Transverse colon (tissue), 4 donors: ENCODE results near the gene TPO. TPM values are rescaled to one million over a fixed set of nuclear protein-coding genes. Genes with fewer than 3 reads are reported as not detected.
"Not testable (repeated sequence)": the region's sequence is repeated elsewhere in the genome, so short reads cannot be mapped to it uniquely, and the experiment has no call there.

ENCODE experiments used
- DNase-seq: peaks from one replicate; pipeline ENCODE4 v3.0.0-alpha.2; 2019
- H3K27ac ChIP-seq, 4 donors: fragments of 200-600 bp; sonication (generic); 2 replicates each; pipeline ENCODE4 v1.5.1; 2016 to 2018; ENCODE audit warnings: inconsistent platforms in 4 of 4
- H3K27me3 ChIP-seq: fragments of 200-600 bp; sonication (generic); 2 replicates; pipeline ENCODE4 v1.5.1; 2017; ENCODE audit warnings: inconsistent platforms
- H3K36me3 ChIP-seq, 4 donors: fragments of 200-600 bp; sonication (generic); 2 replicates each; pipeline ENCODE4 v1.5.1; 2017 to 2019; ENCODE audit warnings: inconsistent platforms in 4 of 4
- H3K4me1 ChIP-seq, 4 donors: fragments of 200-600 bp; sonication (generic); 2 replicates each; pipeline ENCODE4 v1.5.1; 2017 to 2020; ENCODE audit warnings: inconsistent platforms in 4 of 4
- H3K4me3 ChIP-seq, 4 donors: fragments of 200-600 bp; sonication (generic); 1 replicate in 1 of 4; 2 replicates in 3 of 4; pipeline versions ENCODE4 v1.5.1 to v1.6.1; 2017 to 2019; ENCODE audit warnings: inconsistent platforms in 4 of 4
- H3K9me3 ChIP-seq, 2 donors: fragments of 200-600 bp; sonication (generic); 2 replicates each; pipeline ENCODE4 v1.5.1; 2017 to 2019; ENCODE audit warnings: inconsistent platforms in 2 of 2
- CTCF ChIP-seq, 5 experiments: fragments of 200-600 bp in 3 of 5; fragments of 450-650 bp in 2 of 5; sonication (generic) in 3 of 5; IDR thresholded peaks; 1 replicate in 2 of 5; 2 replicates in 3 of 5; pipeline ENCODE4 v1.5.1; 2016 to 2017; ENCODE audit warnings: antibody characterized with exemption in 5 of 5, inconsistent platforms in 3 of 5, mild to moderate bottlenecking in 2 of 5, moderate library complexity in 1 of 5
- EP300 ChIP-seq: sonication (generic); formaldehyde crosslinking; IDR thresholded peaks from one replicate; pipeline ENCODE4 v1.6.1; 2017; ENCODE audit warnings: antibody characterized with exemption, low read depth
- POLR2A ChIP-seq: fragments of 450-650 bp; IDR thresholded peaks from one replicate; pipeline ENCODE4 v1.6.1; 2016; ENCODE audit warnings: antibody characterized with exemption, mild to moderate bottlenecking, moderate library complexity
- POLR2AphosphoS5 ChIP-seq, 3 donors: sonication (generic); formaldehyde crosslinking; IDR thresholded peaks; one replicate each; pipeline ENCODE4 v1.6.1; 2016; ENCODE audit warnings: antibody characterized with exemption in 3 of 3
- WGBS, 2 donors: methylation state at CpG; one replicate each; pipeline ENCODE4 v1.1.5; 2018; ENCODE audit warnings: low coverage in 1 of 2; 5-methylcytosine and 5-hydroxymethylcytosine counted together
- in situ Hi-C, 4 donors: fragments of 200-750 bp; cut with MboI; loops; one replicate each; pipeline versions ENCODE4 v1.15.0 to v1.15.1; 2017; ENCODE audit warnings: low sequenced_read_pairs in 3 of 4, low pct_ligation_motif_present in 1 of 4, low pct_unique_long_range_greater_than_20kb in 1 of 4
- intact Hi-C: fragments of 100-400 bp; cut with DNase I; formaldehyde crosslinking; loops from one replicate; pipeline ENCODE4 v1.15.1; 2023; ENCODE audit warnings: low total_unique reads
- total RNA-seq, 4 donors: library from RNA; depleted of rRNA; stranded (reverse); fragments of >200 nt; gene quantifications; one replicate each; pipeline ENCODE4 v1.1.0, GENCODE V29; 2016

The TPO gene
- total RNA-seq, 4 donors from 2014 or later: 1.4 to 5.8 (median 3.8) TPM

GRCh38 chr2:1563084-1563857, 150.0 kb downstream of the TPO start:
- no peaks in the 10 kb centered on the region for H3K27me3 ChIP-seq
- TF ChIP-seq CTCF (IDR thresholded peaks at IDR 0.05) (no peak), POLR2A (no peak), EP300 (no peak), POLR2AphosphoS5 (IDR thresholded peaks at IDR 0.05) (no peak)
- no peaks in the 10 kb centered on the region for H3K4me1 ChIP-seq
- no peak for DNase-seq
- WGBS, 2 donors: 67 to 85% methylated on average over 1 to 32 of the region's 32 CpGs
- no peaks in the 10 kb centered on the region for H3K9me3 ChIP-seq
- no peaks in the 10 kb centered on the region for H3K36me3 ChIP-seq
- H3K4me3 ChIP-seq: no peak overlapping the region
- intact Hi-C loops (no loop called here), in situ Hi-C loops (loop anchor here in 1 of 4 donors (25.0 kb wide), 1 partner anchor 851 kb away; no protein-coding TSS in a partner anchor)
- no peak overlapping the region for H3K27ac ChIP-seq

DNA sequence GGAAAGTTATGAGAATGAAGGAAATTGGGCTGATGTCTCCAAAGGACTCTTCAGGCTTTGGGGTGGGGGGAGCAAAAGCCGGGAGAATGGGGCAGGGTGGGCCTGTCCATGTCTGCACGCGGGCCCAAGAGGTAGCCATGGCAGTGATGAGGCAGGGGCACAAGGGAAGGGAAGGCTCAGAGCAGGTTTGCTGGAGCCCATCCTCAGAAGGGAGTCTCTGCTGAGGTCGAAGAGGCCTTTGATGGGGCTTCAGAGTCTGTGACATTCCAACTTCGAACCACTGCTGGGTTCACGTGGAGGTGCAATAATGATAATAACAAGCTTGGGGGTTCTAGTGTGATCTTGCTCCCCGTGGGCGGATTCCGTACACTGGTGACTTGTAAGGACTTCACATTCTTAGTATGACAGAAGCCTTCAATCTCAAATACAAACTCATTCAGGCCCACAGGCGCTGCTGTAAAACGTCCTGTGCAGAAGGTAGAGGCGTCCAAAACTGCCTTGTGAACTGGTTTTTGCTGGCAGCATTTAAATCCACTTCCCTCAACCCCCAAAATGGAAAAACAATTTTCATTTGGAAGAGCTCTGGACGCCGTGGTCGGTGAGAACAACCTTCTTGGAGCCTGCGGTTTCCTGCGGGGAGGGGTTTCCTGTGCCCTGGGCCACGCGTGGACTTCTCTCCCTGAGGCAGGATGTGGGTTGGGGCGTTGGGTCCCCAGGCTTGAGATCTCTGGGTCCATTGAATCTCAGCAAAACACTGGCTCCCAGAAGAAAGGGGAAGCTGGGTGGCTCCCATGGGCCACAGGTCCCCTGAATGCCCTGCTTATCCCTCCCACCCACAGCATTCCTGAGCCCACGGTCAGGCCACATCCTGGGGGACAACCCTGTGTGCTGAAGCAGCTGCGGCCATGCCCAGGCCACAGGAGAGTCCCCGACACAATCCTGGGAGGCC, 151.0 kb downstream of the TPO start:
- TF ChIP-seq POLR2AphosphoS5 (IDR thresholded peaks at IDR 0.05) (no peak), POLR2A (no peak), CTCF (IDR thresholded peaks at IDR 0.05) (no peak), EP300 (no peak)
- intact Hi-C loops: no loop called here
- Histone ChIP-seq H3K4me1 (no peaks in the 10 kb centered on the region), H3K4me3 (no peak overlapping the region), H3K27me3 (no peaks in the 10 kb centered on the region), H3K27ac (no peak overlapping the region), H3K36me3 (no peaks in the 10 kb centered on the region), H3K9me3 (no peaks in the 10 kb centered on the region)
- in situ Hi-C loops: loop anchor here in 1 of 4 donors (25.0 kb wide), 1 partner anchor 852 kb away; no protein-coding TSS in a partner anchor
- WGBS, 2 donors: 71 to 79% methylated on average over 7 to 22 of the region's 23 CpGs
- DNase-seq: no peak

- no peaks in the 10 kb centered on the region for H3K4me1 ChIP-seq
- intact Hi-C loops: no loop called here
These were observed 154.5 kb downstream of the TPO start for GRCh38 chr2:1567556-1568344.

DNA sequence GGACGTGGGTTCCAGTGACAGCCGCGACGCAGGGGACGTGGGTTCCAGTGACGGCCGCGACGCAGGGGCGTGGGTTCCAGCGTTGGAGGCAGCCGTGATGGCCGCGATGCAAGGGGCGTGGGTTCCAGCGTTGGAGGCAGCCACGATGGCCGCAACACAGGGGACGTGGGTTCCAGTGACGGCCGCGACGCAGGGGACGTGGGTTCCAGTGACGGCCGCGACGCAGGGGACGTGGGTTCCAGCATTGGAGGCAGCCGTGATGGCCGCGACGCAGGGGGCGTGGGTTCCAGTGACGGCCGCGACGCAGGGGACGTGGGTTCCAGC, 155.0 kb downstream of the TPO start:
- intact Hi-C loops, H3K9me3 ChIP-seq, H3K27ac ChIP-seq, H3K4me1 ChIP-seq, H3K4me3 ChIP-seq, H3K36me3 ChIP-seq, H3K27me3 ChIP-seq, DNase-seq: not testable (repeated sequence)
- WGBS, 2 donors: 97 to 98% methylated on average over 15 to 39 of the region's 39 CpGs
- in situ Hi-C loops: loop anchor here in 1 of 4 donors (25.0 kb wide), 1 partner anchor 856 kb away; no protein-coding TSS in a partner anchor

More at GRCh38 chr2:1567556-1568344, 154.5 kb downstream of the TPO start:
- no peak for DNase-seq
- Histone ChIP-seq H3K9me3 (no peaks in the 10 kb centered on the region), H3K27ac (no peak overlapping the region), H3K27me3 (no peaks in the 10 kb centered on the region), H3K4me3 (no peak overlapping the region), H3K36me3 (no peaks in the 10 kb centered on the region)
- TF ChIP-seq EP300 (no peak), CTCF (IDR thresholded peaks at IDR 0.05) (no peak), POLR2A (no peak), POLR2AphosphoS5 (IDR thresholded peaks at IDR 0.05) (no peak)
- 86 to 98% methylated on average over 9 to 34 of the region's 34 CpGs for WGBS, 2 donors
- in situ Hi-C loops: loop anchor here in 1 of 4 donors (25.0 kb wide), 1 partner anchor 855 kb away; no protein-coding TSS in a partner anchor
